ENCODE measurements around the gene KCNMA1. TPM values are rescaled to one million over a fixed set of nuclear protein-coding genes. Genes with fewer than 3 reads are reported as not detected.
A peak's percentile ranks its signal among the peaks of the same experiment; 100 is the strongest.

Gene KCNMA1
- total RNA-seq, 1 donor, result 77.8 TPM

GRCh38 chr10:77168861-77169260 lies 468.7 kb downstream of the KCNMA1 start:
- no peak for DNase-seq (ENCODE audit: insufficient read length, low spot score, missing footprints)
- Histone ChIP-seq H3K9me3 (ENCODE audit: low read depth, low read length) (no peaks in the 10 kb centered on the region), H3K4me1 (ENCODE audit: insufficient read depth, low read length) (no peaks in the 10 kb centered on the region), H3K79me2 (ENCODE audit: insufficient read depth, low read length) (no peaks in the 10 kb centered on the region), H3K27me3 (ENCODE audit: insufficient read depth, low read length) (no peaks in the 10 kb centered on the region), H3K4me3 (ENCODE audit: insufficient read depth, low read length) (no peak overlapping the region), H3K4me2 (ENCODE audit: insufficient read depth, low read length) (no peak overlapping the region), H4K20me1 (ENCODE audit: insufficient read depth, low read length) (no peaks in the 10 kb centered on the region), H3K27ac (ENCODE audit: low read depth, low read length) (no peak overlapping the region), H3K36me3 (ENCODE audit: insufficient read depth, low read length) (no peaks in the 10 kb centered on the region), H2AFZ (ENCODE audit: low read length) (no peak overlapping the region)
- no peak for TF ChIP-seq CTCF (IDR thresholded peaks at IDR 0.05; ENCODE audit: extremely low read depth, low read depth, low read length)

- Histone ChIP-seq H3K36me3 (ENCODE audit: insufficient read depth, low read length) (no peaks in the 10 kb centered on the region), H3K4me3 (ENCODE audit: insufficient read depth, low read length) (no peak overlapping the region), H3K27ac (ENCODE audit: low read depth, low read length) (no peak overlapping the region), H3K4me2 (ENCODE audit: insufficient read depth, low read length) (no peak overlapping the region), H3K9me3 (ENCODE audit: low read depth, low read length) (no peaks in the 10 kb centered on the region), H3K4me1 (ENCODE audit: insufficient read depth, low read length) (no peaks in the 10 kb centered on the region), H4K20me1 (ENCODE audit: insufficient read depth, low read length) (no peaks in the 10 kb centered on the region), H3K79me2 (ENCODE audit: insufficient read depth, low read length) (no peaks in the 10 kb centered on the region), H3K27me3 (ENCODE audit: insufficient read depth, low read length) (no peaks in the 10 kb centered on the region), H2AFZ (ENCODE audit: low read length) (no peak overlapping the region)
- TF ChIP-seq CTCF (IDR thresholded peaks at IDR 0.05; ENCODE audit: extremely low read depth, low read depth, low read length), result no peak
- DNase-seq (ENCODE audit: insufficient read length, low spot score, missing footprints), result no peak
Measured at GRCh38 chr10:77168161-77168560, 469.4 kb downstream of the KCNMA1 start.

GRCh38 chr10:77165445-77166208 lies 472.0 kb downstream of the KCNMA1 start:
- Histone ChIP-seq H3K36me3 (ENCODE audit: insufficient read depth, low read length) (no peaks in the 10 kb centered on the region), H3K27me3 (ENCODE audit: insufficient read depth, low read length) (no peaks in the 10 kb centered on the region), H3K4me3 (ENCODE audit: insufficient read depth, low read length) (peak overlapping the region; percentile 52), H3K4me2 (ENCODE audit: insufficient read depth, low read length) (peak overlapping the region; percentile 64), H2AFZ (ENCODE audit: low read length) (peak overlapping the region; percentile 33), H3K27ac (ENCODE audit: low read depth, low read length) (peak overlapping the region; percentile 94), H3K9me3 (ENCODE audit: low read depth, low read length) (no peaks in the 10 kb centered on the region), H3K4me1 (ENCODE audit: insufficient read depth, low read length) (peaks cover 8% of the 10 kb centered on the region), H3K79me2 (ENCODE audit: insufficient read depth, low read length) (no peaks in the 10 kb centered on the region), H4K20me1 (ENCODE audit: insufficient read depth, low read length) (no peaks in the 10 kb centered on the region)
- no peak for DNase-seq (ENCODE audit: insufficient read length, low spot score, missing footprints)
- TF ChIP-seq CTCF (IDR thresholded peaks at IDR 0.05; ENCODE audit: extremely low read depth, low read depth, low read length), result peak; percentile 81

GRCh38 chr10:77164616-77165311 lies 472.8 kb downstream of the KCNMA1 start:
- TF ChIP-seq CTCF (IDR thresholded peaks at IDR 0.05; ENCODE audit: extremely low read depth, low read depth, low read length), result no peak
- Histone ChIP-seq H3K9me3 (ENCODE audit: low read depth, low read length) (no peaks in the 10 kb centered on the region), H3K27ac (ENCODE audit: low read depth, low read length) (peak overlapping the region; percentile 94), H3K4me3 (ENCODE audit: insufficient read depth, low read length) (peak overlapping the region; percentile 4), H4K20me1 (ENCODE audit: insufficient read depth, low read length) (no peaks in the 10 kb centered on the region), H3K79me2 (ENCODE audit: insufficient read depth, low read length) (no peaks in the 10 kb centered on the region), H2AFZ (ENCODE audit: low read length) (no peak overlapping the region), H3K27me3 (ENCODE audit: insufficient read depth, low read length) (no peaks in the 10 kb centered on the region), H3K4me2 (ENCODE audit: insufficient read depth, low read length) (peak overlapping the region; percentile 64), H3K36me3 (ENCODE audit: insufficient read depth, low read length) (no peaks in the 10 kb centered on the region), H3K4me1 (ENCODE audit: insufficient read depth, low read length) (peaks cover 17% of the 10 kb centered on the region)
- DNase-seq (ENCODE audit: insufficient read length, low spot score, missing footprints), result no peak

Data from osteoblast (primary cell).